Suprapubic skin (tissue), 3 donors: Measurements from ENCODE around the gene WDR45B.

Experiments used
- EP300 ChIP-seq: sonication (generic); formaldehyde crosslinking; IDR thresholded peaks from one replicate; pipeline ENCODE4 v1.6.1; 2017; ENCODE audit warnings: antibody characterized with exemption
- POLR2A ChIP-seq, 2 donors: fragments of 450-650 bp; IDR thresholded peaks; one replicate each; pipeline ENCODE4 v1.6.1; 2017; ENCODE audit warnings: antibody characterized with exemption in 2 of 2, mild to moderate bottlenecking in 2 of 2, moderate library complexity in 2 of 2
- TF ChIP-seq, protein P1 (sequence below), 2 donors: fragments of 200-600 bp in 1 of 2; fragments of 450-650 bp in 1 of 2; sonication (generic) in 1 of 2; IDR thresholded peaks; one replicate each; pipeline ENCODE4 v1.5.1; 2016 to 2019; ENCODE audit warnings: antibody characterized with exemption in 2 of 2, mild to moderate bottlenecking in 1 of 2, moderate library complexity in 1 of 2

DNA sequence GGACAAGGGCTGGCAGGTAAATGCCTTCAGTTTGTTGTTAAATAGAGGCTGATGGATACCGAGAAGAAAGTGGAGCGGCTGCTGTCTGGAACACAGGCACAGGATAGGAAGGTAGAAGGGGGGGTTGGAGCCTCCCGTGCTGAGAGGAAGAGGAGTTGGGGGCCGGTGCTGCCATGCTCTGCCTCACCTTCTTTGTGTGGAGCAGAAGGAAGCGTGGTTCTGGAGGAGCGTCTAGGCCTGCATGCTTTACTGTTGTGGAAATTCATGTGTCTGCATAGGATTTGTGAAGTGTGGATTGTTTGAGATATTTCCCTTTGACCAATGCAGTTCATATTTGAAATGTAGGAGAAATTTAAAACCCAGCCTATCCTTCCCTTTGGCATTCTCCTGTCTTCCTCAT is 76.4 kb downstream of the WDR45B start:
- no peak for TF ChIP-seq EP300
- TF ChIP-seq, protein P1, sequence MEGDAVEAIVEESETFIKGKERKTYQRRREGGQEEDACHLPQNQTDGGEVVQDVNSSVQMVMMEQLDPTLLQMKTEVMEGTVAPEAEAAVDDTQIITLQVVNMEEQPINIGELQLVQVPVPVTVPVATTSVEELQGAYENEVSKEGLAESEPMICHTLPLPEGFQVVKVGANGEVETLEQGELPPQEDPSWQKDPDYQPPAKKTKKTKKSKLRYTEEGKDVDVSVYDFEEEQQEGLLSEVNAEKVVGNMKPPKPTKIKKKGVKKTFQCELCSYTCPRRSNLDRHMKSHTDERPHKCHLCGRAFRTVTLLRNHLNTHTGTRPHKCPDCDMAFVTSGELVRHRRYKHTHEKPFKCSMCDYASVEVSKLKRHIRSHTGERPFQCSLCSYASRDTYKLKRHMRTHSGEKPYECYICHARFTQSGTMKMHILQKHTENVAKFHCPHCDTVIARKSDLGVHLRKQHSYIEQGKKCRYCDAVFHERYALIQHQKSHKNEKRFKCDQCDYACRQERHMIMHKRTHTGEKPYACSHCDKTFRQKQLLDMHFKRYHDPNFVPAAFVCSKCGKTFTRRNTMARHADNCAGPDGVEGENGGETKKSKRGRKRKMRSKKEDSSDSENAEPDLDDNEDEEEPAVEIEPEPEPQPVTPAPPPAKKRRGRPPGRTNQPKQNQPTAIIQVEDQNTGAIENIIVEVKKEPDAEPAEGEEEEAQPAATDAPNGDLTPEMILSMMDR (IDR thresholded peaks at IDR 0.05) = no peak
- no peak for TF ChIP-seq POLR2A (IDR thresholded peaks at IDR 0.05)
